GM18867 (cell line): ENCODE data around the gene CCNH.

Source experiments
- ATAC-seq: cut with Tn5 transposase; IDR thresholded peaks from one replicate; pipeline ENCODE4 v1.9.1; 2021; ENCODE audit warnings: mild to moderate bottlenecking, moderate library complexity; ENCODE audit not compliant: unreplicated experiment

CCNH gene

DNA sequence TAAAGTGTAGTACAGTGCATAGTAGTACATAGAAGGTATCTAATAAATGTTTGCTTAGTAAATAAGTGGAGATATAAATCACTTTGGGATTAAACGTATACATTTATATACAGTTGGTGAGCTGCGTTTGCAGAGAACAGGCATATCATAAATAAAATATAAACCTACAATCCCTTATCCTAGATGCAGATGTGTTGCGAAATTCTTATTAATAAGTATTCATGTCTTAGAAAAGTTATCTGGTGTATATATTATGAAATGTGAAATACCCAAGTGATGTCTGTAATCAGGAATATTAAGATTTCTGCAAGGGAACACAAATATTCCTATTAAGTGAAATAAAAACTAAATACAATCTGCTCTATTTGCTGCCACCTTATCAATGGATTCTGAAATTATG, 8.8 kb downstream of the CCNH start:
- ATAC-seq: no peak

DNA sequence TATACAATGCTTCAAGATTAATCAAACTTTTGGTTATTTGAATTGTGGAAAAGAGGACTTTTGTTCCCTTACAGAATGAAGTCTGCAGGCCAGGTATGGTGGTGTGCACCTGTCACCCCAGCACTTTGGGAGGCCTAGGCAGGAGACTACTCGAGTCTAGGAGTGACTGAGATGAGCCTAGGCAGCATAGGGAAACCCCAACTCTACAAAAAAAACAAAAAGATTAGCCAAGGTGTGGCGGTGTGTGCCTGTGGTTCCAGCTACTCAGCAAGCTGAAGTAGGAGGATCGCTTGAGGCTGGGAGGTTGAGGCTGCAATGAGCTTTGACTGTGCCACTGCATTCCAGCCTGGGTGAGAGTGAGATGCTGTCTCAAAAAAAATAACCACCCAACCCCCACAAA, 9.3 kb downstream of the CCNH start:
- ATAC-seq: no peak

DNA sequence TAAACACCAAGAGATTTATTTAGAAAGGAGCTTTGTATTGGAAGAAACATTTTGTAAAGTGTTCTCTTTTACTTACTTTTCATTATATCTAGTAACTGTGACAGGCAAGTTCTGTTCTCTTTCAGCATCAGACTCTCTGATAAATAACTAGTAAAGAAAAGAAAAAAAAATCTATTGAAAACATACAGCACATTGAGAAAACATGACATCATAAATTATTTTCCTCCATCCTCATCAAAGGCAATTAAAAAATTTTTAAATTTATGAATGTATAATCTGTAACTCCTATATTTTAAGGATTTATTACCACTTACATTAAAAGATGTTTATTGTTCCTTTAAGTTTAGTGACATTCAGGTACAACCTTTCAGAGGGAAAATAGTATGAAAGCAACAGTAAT, 11.1 kb downstream of the CCNH start:
- no peak for ATAC-seq

DNA sequence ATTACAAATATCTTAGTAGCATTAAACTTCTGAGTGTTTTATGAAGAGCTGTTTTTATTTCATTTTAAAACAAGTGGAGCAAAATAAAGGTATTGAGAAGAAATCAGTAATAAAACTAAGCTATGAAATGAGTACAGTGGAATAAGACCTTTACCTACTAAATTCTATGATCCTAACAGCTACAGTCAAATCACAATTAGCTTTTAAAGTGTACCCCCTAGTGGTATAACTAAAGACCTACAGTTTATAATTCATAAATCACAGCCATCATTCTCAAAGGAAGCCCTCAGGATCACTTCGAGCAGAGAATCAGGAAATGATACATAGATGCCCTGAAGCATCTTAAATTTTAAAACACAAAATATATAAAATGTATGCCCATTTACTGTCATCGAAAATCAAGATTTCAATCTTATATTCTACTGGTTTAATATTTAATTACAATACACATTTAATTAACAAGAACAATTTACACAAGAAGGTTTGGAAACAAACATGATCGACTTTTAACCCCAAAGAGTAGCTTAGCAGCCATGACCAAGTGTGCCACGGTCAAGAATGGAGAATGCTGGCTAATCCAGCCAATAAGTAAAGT, 12.3 kb downstream of the CCNH start:
- ATAC-seq: peak; percentile 85

DNA sequence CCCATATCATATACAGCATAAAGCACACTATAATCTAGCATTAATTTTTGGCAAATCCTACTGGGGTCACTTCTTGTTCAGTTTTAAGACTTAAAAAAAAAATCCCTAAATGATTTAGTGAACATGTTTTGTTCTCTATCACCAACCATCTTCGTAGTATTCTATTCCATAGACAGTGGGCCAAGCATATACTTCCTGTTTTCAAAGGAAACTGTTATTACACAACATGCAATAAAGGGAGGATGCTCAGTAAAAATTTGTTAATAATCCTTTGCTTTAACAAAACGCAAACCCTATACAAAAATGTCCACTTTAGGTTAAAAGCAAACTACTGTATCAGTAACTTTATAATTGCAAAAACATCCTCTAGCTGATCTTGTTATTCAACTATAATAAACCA, 13.0 kb downstream of the CCNH start:
- no peak for ATAC-seq

DNA sequence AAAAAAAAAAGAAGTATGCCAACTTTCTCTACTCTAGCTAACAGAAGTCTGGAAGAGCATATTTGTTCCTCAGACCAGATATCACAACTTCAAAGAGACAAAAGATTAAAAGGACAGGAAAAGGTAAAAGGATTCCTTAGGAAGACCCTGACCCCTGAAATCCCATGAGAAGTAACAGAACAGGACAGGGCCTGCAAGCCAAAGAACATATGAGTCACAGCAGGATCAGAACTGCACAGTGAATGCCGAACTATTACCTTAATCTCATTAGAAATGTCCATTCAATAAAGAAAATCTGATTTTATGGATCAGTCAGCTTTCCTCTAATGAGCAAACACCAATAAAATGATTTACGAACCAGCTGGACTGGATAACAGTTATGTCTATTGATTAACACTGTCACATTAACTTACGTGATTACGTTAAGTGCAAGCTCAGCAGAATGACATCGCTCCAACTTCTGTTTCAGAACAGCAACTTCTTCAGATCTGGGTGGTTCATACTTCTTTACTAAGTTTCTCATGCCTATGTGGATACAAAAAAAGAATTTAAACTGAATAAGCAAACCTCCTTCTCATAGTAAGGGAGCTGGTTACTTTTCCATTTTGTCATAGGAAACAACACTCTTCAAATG, 13.6 kb downstream of the CCNH start:
- no peak for ATAC-seq

DNA sequence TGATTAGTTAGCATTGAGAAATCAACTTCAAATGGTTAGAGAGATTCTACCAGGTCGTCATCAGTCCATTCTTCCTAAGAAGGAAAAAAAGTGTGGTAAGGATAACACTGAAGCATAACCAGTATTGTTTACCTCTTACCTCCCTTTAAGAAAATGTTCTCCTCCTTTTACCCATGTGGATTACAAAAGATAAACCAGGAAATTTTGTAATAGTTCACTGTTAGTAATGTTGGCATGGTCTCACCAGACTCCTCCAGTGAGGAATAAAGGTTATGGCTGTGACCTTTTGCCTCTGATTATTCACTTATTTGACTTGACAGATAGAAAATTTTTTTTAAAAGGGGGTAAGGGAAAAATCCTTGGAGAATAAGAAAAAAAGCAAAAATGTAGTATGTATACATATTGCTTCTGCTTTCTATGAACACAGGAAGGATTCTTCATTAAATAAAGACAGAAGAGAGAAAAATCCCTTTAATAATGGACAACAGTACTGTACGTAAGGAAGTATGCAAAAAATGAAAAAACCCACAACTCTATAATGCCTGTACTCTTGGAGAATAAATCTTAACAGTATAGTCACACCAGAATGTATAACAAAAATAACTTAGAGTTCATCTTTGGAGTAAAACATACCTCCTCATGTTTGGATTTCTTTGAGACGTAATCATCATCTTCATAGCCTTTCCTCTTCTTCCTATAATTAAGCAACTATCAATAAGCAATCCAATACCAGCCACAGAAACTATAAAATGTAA, 18.1 kb downstream of the CCNH start:
- ATAC-seq: no peak

DNA sequence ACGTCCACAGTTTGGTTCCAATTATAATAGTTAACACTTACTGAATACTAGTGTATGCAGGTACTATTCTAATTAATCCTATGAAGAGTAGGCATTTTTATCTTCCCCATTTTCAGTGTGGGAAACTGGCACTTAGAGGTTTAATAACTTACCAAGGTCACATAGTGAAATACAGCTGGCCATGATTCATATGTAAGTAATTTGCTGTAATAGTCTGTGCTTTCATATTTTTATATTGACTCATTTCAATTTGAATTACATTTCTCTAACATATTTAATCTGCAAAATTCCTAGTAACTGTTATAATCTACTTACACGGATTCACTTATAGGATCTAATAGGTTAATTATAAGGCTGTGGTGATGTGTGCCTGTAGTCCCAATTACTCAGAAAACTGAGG, 19.4 kb downstream of the CCNH start:
- ATAC-seq: no peak

DNA sequence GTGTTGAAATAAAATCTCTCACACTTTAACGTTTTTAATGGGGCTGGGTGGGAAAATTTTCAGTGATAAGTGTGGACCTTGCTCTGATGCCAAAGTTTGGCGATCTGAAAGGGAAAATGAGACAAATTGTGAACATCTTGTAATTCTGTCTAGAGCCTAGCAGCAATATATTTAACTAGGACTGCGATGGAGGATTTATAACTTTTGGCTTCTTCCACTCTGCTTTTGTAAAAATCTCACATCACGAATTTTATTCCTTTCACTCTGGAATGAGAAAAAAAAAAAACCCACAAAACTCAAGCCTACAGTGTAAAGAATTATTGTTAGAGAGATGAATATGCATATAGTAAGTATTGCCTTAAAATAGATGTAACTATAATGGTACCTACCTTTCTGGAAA, 19.9 kb downstream of the CCNH start:
- no peak for ATAC-seq

DNA sequence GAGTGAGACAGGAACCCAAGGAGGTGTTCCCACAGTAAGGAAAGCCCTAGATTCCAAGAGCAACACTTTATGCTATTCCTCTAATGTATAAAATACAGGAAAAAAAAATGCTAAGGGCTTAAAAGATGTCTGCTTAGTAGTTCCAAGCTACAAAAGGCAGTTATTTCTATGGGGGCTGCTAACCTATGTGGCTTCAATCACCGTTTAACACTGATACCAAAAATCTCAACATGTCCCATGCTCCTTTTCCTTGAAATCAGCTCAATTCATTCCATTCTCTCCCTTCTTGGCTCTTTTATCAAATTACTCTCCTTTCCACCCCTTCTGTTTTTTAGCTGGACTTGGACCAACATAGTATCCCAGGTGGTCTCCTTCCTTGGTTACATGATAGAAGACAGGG, 20.6 kb downstream of the CCNH start:
- ATAC-seq: no peak

DNA sequence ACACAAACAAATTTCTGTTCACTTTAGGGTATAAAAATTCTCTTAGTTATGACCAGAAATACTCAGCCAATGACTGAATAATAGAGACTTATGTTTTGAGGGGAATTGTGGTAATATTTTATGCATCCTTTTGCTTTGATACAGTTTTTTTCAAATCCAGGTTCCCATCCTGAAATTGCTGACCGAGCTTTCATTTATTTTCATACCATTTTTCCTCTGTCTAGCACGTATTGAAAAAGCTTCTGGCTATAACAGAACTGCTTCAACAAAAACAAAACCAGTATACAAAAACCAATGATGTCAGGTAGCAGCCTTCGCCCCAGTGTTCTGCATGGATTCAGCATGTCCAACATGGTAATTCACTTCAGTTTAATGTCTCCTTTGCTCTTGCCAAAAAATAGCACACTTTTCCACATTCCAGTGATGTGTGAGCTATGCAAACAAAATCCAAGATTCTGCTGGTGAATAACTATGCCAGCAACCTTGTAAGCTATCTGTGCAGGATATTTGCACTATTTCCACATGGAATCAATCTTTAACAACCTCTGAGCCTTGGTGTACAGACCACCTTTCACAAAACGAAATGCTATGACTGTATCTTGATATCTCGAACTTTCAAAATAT, 22.0 kb downstream of the CCNH start:
- no peak for ATAC-seq

DNA sequence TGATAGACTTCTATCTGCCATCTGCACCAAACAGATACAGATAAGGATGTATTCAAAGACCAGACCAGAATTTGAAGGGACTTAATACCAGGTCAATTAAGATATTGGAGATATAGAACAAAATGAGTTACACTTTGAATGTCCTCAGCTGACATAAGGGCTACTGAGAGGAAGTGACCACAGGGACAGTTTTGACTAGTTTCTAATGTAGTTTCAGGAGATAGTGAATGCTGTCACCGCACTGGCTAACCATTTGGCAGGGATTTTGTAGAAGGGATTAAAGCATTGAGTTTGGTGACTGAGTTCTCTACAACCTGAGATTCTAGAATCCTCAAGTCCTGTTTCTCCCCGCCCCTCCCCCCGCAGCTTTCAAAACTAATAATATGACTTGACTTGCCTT, 22.7 kb downstream of the CCNH start:
- no peak for ATAC-seq

DNA sequence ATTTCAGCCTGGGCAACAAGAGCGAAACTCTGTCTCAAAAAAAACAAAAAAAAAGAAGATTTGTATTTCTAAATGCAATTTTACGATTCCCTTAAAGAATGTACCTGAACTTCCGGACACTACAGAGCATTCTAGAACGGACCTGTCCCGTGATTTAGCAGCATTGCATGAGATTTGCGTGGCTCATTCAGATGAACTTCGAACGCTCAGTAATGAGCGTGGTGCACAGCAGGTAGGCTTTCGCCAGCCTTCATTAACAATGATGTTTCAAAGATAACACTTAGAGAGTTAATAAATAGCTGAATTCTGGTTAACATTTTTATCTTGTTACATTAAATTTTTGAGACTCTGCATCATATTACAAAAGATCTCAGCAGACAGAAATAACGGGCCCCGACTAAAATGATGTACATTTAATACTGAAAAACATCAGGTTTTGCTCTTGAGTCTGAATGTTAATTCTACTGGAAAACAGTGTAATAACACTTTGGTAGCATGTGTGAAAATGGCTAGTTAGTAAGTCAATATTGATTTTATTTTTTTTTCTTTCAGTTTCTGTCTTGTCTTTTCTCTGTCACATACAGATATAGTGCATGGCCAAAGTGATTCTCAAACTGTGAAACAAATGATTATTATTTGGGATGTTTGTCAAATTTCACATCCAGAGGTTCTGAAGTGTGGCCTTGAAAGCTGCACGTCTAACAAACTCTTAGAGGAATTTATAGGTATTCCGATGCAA, 23.3 kb downstream of the CCNH start:
- no peak for ATAC-seq

DNA sequence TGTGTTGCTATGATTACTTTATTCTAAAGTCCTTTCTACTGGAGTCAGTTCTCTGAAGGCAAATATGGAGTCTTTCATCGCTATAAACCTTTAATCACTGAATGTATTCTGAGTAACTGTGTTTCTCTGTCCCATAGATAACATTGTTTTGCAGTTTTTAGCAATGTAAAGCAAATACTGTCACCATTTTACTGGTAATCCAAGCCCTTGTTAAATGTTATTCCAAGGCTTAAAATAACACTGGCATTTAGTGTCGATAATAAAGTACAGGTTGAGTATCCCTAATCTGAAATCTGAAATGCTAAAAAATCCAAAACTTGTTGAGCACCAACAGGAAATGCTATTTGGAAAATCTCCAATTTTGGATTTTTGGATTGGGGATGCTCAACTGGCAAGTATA, 24.6 kb downstream of the CCNH start:
- ATAC-seq: no peak

DNA sequence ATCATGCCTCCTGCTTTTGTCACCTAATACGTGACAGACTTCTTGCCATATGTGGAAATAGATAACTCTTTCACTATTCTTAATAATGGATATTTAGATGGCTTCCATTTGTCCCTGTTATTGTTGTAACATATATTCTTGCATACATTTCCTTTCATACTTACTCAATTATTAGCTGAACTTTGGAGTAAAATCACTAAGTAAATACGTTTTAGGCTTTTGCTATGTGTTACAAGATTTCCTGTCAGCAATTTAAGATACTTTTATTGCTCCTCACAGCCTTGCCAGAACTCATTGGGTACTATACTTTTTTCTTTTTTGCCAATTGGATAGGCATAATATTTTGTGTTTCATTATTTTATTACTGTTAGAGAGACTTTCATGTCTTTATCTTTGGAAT, 26.9 kb downstream of the CCNH start:
- ATAC-seq: no peak

DNA sequence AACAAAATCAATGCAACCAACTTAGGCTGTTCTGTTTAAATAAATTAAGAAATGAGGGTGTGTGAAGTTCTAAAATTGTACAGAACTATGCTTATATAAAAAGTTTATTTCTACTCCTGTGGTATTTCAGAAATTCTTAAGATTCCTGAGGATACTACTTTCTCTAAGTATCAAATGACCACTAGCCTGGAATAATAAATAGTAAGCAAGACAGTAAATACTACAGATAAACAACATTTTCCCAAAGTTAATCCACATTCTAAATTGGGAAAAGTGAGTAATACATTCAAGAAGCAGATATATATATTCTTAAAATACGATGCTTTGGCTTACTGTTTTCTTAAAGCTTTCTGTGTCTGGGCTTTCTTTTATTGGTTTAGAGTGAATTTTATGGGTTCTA, 29.5 kb downstream of the CCNH start:
- ATAC-seq: no peak

DNA sequence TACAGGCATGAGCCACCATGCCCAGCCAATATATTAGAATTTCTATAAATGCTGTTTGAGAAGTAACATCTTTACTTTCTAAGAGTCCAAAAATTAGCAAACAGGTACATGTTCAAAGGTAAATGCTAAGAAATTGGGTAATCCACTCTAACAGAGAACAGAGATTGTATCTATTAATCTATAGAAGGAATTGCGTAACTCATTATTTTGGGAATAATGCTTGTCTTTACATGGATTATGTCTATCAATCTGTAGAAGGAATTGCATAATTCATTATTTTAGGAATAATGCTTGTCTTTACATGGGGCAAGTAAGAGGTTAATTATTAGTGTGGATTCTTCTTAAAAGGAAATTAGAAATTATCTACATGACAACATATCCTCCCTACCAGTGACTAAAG, 30.5 kb downstream of the CCNH start:
- ATAC-seq: no peak

DNA sequence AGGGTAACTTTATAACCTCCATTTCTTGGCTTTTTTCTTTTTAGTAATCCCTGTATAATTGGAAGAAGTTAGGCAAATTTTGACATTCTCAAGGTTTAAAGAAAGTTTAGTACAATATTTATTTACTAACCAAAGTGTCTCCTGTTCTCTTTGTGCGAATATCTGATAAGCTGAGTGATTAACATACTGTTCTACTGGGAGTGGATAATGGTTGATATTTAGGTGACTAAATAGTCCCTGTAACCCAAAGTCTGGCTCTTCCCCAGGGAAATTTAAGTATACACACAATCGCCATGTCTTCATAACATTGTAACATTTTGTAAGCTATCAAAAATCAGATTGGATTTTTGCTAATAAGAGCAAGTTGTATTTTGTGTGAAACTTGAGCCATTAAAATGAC, 40.0 kb downstream of the CCNH start:
- ATAC-seq: no peak

DNA sequence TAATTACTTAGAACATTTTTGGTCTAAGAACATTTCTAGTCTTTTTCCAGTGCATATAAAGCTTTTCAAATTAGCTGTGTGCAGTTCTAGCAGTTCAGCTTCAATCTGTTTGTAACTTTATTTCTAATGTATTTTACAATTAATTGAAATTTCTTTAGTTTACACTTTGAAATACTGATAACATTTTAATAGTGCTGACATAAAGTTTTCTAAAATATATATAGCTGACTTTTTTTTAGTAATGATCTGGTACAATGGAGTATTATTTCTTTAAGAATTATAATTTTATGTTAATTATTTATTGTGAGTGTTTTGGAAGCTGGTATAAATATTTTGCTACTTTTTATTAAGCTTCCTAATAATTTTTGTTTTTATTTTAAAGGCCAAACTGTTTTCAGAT, 43.3 kb downstream of the CCNH start:
- ATAC-seq: no peak

DNA sequence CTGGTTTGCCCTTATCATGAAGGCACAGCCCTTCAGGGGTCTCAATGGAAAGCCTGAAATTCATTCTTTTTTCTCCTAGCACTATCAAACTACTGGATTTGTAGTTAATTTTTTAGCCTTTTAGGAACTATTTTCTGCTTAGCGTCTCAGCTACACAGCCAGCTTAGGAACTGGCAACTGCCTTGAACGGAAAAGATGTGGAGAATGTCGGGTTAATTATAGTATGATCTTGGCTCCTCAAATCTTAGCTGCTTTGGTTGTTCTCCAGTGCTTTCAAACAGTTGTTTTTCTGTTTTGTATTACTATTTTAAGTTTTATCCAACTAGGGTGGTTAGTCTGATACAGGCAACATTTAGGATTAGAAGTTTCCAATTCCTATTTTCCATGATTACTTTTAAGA, 44.1 kb downstream of the CCNH start:
- no peak for ATAC-seq

DNA sequence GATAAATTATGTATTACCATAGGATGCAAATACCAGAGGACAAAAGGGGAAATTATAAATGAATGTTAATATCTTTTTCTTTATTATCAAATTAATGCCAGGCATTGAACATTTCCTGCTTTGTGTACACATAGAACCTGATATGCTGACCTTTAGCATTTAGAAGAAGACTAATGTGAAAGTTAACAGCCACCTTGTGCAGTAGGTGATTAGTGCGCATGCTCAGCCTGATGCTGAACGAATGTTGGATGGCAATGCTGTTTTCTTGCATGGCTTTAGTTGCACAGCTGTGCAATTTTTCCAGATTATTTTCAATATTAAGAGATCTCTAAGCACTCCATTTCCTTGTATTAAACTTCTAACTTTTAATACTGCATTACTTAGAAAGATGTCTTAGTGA, 45.5 kb downstream of the CCNH start:
- ATAC-seq: no peak
